ENCODE data around the gene ARID4B. TPM values are rescaled to one million over a fixed set of nuclear protein-coding genes. Genes with fewer than 3 reads are reported as not detected.

The ARID4B gene
- polyA plus RNA-seq, 1 experiment, result 3.1 TPM

GRCh38 chr1:235351898-235352297, 23.9 kb upstream of the ARID4B start:
- no peak for DNase-seq (ENCODE audit: low read depth)
- H3K27me3 ChIP-seq (ENCODE audit: control insufficient read depth, insufficient read depth, low read length), result no peaks in the 10 kb centered on the region
- POLR2A ChIA-PET, result no interaction called here
- CTCF ChIA-PET, result interaction anchor here (0.8 kb wide), 1 partner anchor 20 kb away, joined by 3 read pairs; no protein-coding TSS in a partner anchor
- H3K36me3 ChIP-seq (ENCODE audit: control insufficient read depth, insufficient read depth, low read length), result no peaks in the 10 kb centered on the region
- TF ChIP-seq, protein P1, sequence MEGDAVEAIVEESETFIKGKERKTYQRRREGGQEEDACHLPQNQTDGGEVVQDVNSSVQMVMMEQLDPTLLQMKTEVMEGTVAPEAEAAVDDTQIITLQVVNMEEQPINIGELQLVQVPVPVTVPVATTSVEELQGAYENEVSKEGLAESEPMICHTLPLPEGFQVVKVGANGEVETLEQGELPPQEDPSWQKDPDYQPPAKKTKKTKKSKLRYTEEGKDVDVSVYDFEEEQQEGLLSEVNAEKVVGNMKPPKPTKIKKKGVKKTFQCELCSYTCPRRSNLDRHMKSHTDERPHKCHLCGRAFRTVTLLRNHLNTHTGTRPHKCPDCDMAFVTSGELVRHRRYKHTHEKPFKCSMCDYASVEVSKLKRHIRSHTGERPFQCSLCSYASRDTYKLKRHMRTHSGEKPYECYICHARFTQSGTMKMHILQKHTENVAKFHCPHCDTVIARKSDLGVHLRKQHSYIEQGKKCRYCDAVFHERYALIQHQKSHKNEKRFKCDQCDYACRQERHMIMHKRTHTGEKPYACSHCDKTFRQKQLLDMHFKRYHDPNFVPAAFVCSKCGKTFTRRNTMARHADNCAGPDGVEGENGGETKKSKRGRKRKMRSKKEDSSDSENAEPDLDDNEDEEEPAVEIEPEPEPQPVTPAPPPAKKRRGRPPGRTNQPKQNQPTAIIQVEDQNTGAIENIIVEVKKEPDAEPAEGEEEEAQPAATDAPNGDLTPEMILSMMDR (IDR thresholded peaks at IDR 0.05; ENCODE audit: insufficient read depth, low read depth, low read length), result no peak
- no peak overlapping the region for H3K4me3 ChIP-seq (ENCODE audit: low read depth, low read length)

- H3K27me3 ChIP-seq (ENCODE audit: control insufficient read depth, insufficient read depth, low read length), result no peaks in the 10 kb centered on the region
- DNase-seq (ENCODE audit: low read depth), result no peak
- H3K36me3 ChIP-seq (ENCODE audit: control insufficient read depth, insufficient read depth, low read length), result no peaks in the 10 kb centered on the region
- POLR2A ChIA-PET, result no interaction called here
- no peak overlapping the region for H3K4me3 ChIP-seq (ENCODE audit: low read depth, low read length)
- TF ChIP-seq, protein P1 (IDR thresholded peaks at IDR 0.05; ENCODE audit: insufficient read depth, low read depth, low read length), result no peak
- CTCF ChIA-PET, result interaction anchor here (0.8 kb wide), 1 partner anchor 20 kb away, joined by 3 read pairs; no protein-coding TSS in a partner anchor
Observed at GRCh38 chr1:235351441-235351840, 23.5 kb upstream of the ARID4B start.

- DNase-seq (ENCODE audit: low read depth), result no peak
- H3K4me3 ChIP-seq (ENCODE audit: low read depth, low read length), result no peak overlapping the region
- H3K36me3 ChIP-seq (ENCODE audit: control insufficient read depth, insufficient read depth, low read length), result no peaks in the 10 kb centered on the region
- ChIA-PET CTCF (no interaction called here), POLR2A (interaction anchor here (0.7 kb wide), 1 partner anchor 68 kb away, joined by 3 read pairs; no protein-coding TSS in a partner anchor)
- no peaks in the 10 kb centered on the region for H3K27me3 ChIP-seq (ENCODE audit: control insufficient read depth, insufficient read depth, low read length)
- TF ChIP-seq, protein P1 (IDR thresholded peaks at IDR 0.05; ENCODE audit: insufficient read depth, low read depth, low read length), result no peak
Observed at GRCh38 chr1:235343726-235344125, 15.7 kb upstream of the ARID4B start.

GRCh38 chr1:235342471-235342870, 14.5 kb upstream of the ARID4B start:
- CTCF ChIA-PET, result interaction anchor here (0.9 to 1.2 kb wide), 2 partner anchors 73 to 91 kb away, joined by 3 read pairs; no protein-coding TSS in a partner anchor
- Histone ChIP-seq H3K4me3 (ENCODE audit: low read depth, low read length) (no peak overlapping the region), H3K36me3 (ENCODE audit: control insufficient read depth, insufficient read depth, low read length) (no peaks in the 10 kb centered on the region; the same call in 1 of the 2 replicates), H3K27me3 (ENCODE audit: control insufficient read depth, insufficient read depth, low read length) (no peaks in the 10 kb centered on the region)
- POLR2A ChIA-PET, result no interaction called here
- no peak for DNase-seq (ENCODE audit: low read depth)
- TF ChIP-seq, protein P1 (IDR thresholded peaks at IDR 0.05; ENCODE audit: insufficient read depth, low read depth, low read length), result no peak

GRCh38 chr1:235342039-235342438, 14.1 kb upstream of the ARID4B start:
- DNase-seq (ENCODE audit: low read depth), result no peak
- H3K27me3 ChIP-seq (ENCODE audit: control insufficient read depth, insufficient read depth, low read length), result no peaks in the 10 kb centered on the region
- TF ChIP-seq, protein P1 (IDR thresholded peaks at IDR 0.05; ENCODE audit: insufficient read depth, low read depth, low read length), result no peak
- H3K4me3 ChIP-seq (ENCODE audit: low read depth, low read length), result no peak overlapping the region
- ChIA-PET POLR2A (no interaction called here), CTCF (interaction anchor here (0.6 to 1.2 kb wide), 3 partner anchors 73 to 757 kb away, joined by 3 read pairs; no protein-coding TSS in a partner anchor)
- no peaks in the 10 kb centered on the region; the same call in 1 of the 2 replicates for H3K36me3 ChIP-seq (ENCODE audit: control insufficient read depth, insufficient read depth, low read length)

All from BJ (cell line).